Measurements from ENCODE around the gene HRAS. TPM values are rescaled to one million over a fixed set of nuclear protein-coding genes. Genes with fewer than 3 reads are reported as not detected.

HRAS gene
- total and polyA plus RNA-seq, 7 donors, result 43.6 to 76.2 (median 56.3) TPM

DNA sequence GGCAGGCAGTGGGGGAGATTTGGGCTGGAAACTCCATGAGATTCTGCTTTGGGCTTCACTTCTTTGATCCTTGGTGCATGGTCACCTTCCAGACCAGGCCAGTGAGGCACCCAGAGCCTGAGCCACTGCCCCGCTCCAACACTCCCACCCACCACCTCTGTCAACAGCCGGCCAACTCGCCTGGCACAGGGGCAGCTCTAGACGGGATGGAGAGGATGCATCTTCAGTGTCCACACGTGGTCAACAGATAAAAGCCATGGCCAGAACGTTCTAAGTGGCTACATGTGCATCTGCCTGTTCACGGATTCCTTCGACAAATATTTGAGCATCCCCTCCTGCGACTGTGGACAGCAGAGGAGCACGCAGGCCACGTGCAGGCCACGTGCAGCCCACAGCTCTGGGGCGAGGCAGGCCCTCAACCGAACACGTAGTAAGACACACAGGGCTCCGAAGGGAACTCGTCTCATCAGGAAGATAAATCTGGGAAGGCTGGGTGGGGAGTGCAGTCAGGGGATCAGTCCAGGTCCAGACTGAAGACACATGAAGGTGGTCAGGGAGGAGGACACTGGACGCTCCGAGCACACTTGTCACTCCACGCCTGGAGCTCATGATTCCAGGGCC lies 3.2 kb upstream of the HRAS start:
- intact Hi-C loops (cut with DNase I), result no loop called here
- H3K9me3 ChIP-seq, result no peaks in the 10 kb centered on the region
- TF ChIP-seq, protein P1, sequence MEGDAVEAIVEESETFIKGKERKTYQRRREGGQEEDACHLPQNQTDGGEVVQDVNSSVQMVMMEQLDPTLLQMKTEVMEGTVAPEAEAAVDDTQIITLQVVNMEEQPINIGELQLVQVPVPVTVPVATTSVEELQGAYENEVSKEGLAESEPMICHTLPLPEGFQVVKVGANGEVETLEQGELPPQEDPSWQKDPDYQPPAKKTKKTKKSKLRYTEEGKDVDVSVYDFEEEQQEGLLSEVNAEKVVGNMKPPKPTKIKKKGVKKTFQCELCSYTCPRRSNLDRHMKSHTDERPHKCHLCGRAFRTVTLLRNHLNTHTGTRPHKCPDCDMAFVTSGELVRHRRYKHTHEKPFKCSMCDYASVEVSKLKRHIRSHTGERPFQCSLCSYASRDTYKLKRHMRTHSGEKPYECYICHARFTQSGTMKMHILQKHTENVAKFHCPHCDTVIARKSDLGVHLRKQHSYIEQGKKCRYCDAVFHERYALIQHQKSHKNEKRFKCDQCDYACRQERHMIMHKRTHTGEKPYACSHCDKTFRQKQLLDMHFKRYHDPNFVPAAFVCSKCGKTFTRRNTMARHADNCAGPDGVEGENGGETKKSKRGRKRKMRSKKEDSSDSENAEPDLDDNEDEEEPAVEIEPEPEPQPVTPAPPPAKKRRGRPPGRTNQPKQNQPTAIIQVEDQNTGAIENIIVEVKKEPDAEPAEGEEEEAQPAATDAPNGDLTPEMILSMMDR (IDR thresholded peaks at IDR 0.05), result no peak
- no peak overlapping the region for H3K27ac ChIP-seq
- no peak for ATAC-seq
- peaks cover 0 to 3% of the 10 kb centered on the region in 2 donors for H3K36me3 ChIP-seq (ENCODE audit: insufficient read depth in 1 of 2, low read depth in 1 of 2)
- 85 to 89% (median 87%) methylated on average over 20 of the region's 20 CpGs for WGBS, 3 donors
- DNase-seq, result no peak
- H3K27me3 ChIP-seq (ENCODE audit: insufficient read depth in 3 of 3, low read length in 2 of 3), result peaks cover 0 to 16% (median 0%) of the 10 kb centered on the region in 3 donors
- peaks cover 25% of the 10 kb centered on the region for H3K4me1 ChIP-seq
- no peak overlapping the region for H3K4me3 ChIP-seq

DNA sequence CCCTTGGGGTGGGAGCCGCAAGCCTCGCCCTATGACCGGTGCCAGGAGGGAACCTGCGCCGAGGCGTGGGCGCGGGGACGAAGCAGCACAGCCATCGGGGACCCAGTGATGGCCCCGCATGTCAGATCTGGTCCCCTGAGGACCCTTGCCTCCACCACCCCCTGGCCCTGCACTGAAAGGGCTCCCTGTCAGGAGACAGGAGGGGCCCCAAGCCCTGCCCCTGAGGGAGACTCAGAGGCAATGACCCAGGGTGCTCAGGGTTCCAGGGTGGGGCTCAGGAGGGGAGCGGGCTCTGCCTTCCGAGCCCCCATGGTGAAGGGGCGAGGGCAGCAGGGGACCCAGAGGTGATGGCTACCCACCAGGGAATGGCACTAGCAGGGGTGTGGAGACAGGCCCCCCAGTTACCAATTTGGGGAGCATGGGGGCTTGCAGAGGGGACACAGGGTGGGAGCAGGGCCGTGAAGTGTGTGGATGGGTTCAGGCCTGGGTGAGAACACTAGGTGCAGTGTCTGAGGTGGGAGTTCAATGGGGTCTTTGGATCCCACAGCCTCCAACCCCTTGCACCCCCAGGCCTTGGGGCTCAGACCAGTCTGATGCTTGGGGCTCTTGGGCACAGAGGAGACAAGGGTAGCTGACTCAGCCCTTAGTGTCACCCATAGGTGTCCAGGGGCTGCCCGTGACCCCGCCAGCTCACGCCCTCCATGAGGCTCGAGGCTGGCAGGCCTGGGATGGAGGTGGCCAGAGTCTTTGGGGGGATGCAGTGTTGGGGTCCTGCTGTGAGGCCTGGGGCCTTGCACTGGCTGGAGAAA lies 2.5 kb upstream of the HRAS start:
- Histone ChIP-seq H3K27ac (no peak overlapping the region), H3K4me1 (peaks cover 27% of the 10 kb centered on the region), H3K27me3 (ENCODE audit: insufficient read depth in 3 of 3, low read length in 2 of 3) (peaks cover 0 to 16% (median 0%) of the 10 kb centered on the region in 3 donors), H3K4me3 (peak overlapping the region; percentile 81), H3K9me3 (no peaks in the 10 kb centered on the region), H3K36me3 (ENCODE audit: insufficient read depth in 1 of 2, low read depth in 1 of 2) (peaks cover 0 to 11% of the 10 kb centered on the region in 2 donors)
- 44 to 55% (median 53%) methylated on average over 19 of the region's 19 CpGs for WGBS, 3 donors
- intact Hi-C loops (cut with DNase I), result no loop called here
- DNase-seq (peak in 1 of 2 donors; percentile 50), ATAC-seq (no peak)
- TF ChIP-seq, protein P1 (IDR thresholded peaks at IDR 0.05), result no peak

DNA sequence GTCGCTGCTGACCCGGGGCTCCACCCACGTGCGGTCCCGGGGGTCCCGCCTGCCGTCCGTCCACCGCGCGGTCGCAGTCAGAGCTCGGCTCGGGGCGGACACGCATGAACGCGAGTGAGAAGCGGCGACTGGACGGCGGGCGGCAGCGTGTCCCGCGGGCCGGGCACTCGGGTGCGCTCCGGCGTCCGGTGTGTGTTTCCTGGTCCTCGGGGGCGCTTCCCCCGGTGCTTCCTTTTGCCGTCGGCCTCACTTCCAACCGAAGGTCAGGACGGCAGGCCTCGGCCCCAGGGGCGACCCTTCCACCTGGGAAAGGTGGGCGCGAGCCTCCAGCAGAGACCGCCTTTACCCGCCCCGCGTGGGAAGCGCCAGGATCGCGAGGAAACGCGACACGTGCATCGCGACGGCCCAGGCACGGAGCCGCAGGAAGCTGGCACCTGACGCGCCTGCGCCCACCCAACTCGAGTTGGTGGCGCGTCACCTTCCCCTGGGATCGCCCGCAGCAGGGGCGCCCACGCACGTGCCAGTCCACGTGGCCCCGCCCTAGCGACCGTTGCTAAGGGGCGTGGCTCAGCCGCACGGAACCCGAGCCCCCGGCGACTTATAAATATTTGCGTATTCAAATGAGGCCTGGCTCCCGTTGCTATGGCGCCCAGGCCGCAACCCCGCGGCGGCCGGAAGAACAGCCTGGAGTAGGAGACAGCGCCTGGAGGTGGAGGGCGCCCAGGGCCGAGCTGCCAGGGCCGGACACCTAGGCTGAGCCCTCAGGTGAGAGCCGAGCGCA lies 1.7 kb upstream of the HRAS start, which contains the start of gene LRRC56:
Gene LRRC56 (plus strand): TSS at position 687 of the 781 bp plus-strand sequence. CDS start 3,158 bp downstream, outside the sequence.
- ATAC-seq (peak; percentile 5 to 25 (median 21)), DNase-seq (peak; percentile 76 to 87)
- Histone ChIP-seq H3K27ac (peak within 1 kb of the TSS; percentile 19), H3K4me3 (peak within 1 kb of the TSS; percentile 81), H3K36me3 (ENCODE audit: insufficient read depth in 1 of 2, low read depth in 1 of 2) (peaks cover 0 to 19% of the 10 kb centered on the region in 2 donors), H3K9me3 (no peaks in the 10 kb centered on the region), H3K4me1 (peaks cover 30% of the 10 kb centered on the region), H3K27me3 (ENCODE audit: insufficient read depth in 3 of 3, low read length in 2 of 3) (peaks cover 0 to 16% (median 0%) of the 10 kb centered on the region in 3 donors)
- 2 to 4% (median 4%) methylated on average over 75 to 93 of the region's 93 CpGs for WGBS, 3 donors
- intact Hi-C loops (cut with DNase I), result no loop called here
- TF ChIP-seq, protein P1 (IDR thresholded peaks at IDR 0.05), result no peak

DNA sequence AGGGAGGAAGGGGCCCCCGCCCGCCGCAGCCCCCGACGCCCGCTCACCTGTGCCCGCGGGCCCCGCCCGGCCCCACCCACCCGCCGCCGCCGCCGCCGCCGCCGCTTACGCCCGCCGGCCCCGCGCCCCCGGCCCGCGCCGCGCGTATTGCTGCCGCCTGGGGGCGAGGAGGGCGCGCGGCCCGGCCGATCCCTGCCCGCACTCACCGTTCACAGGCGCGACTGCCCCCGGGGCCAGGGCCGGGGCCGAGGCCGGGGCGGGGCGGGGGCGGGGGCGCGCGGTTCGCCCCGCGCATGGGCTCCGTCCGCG lies 212 bp downstream of the HRAS start:
- TF ChIP-seq, protein P1 (IDR thresholded peaks at IDR 0.05), result no peak
- WGBS, 3 donors, result 1% methylated on average over 52 of the region's 56 CpGs; no CpG with 5 or more reads in 2 of the 3 donors
- Histone ChIP-seq H3K4me1 (peaks cover 30% of the 10 kb centered on the region), H3K27ac (peak overlapping the region; percentile 90), H3K4me3 (peak overlapping the region; percentile 73), H3K36me3 (ENCODE audit: insufficient read depth in 1 of 2, low read depth in 1 of 2) (peaks cover 0 to 29% of the 10 kb centered on the region in 2 donors), H3K27me3 (ENCODE audit: insufficient read depth in 3 of 3, low read length in 2 of 3) (peaks cover 0 to 16% (median 0%) of the 10 kb centered on the region in 3 donors), H3K9me3 (no peaks in the 10 kb centered on the region)
- no peak for ATAC-seq
- intact Hi-C loops (cut with DNase I), result no loop called here
- DNase-seq, result no peak
